T1000 (cell line): Measurements from ENCODE around the gene REEP6.
"Not testable (repeated sequence)": the region's sequence is repeated elsewhere in the genome, so short reads cannot be mapped to it uniquely, and the experiment has no call there.

Experiments
- DNase-seq: peaks from one replicate; lab custom pipeline; 2025; ENCODE audit warnings: mixed read lengths; lab: John Stamatoyannopoulos, UW

The REEP6 gene

GRCh38 chr19:1524287-1524971, 33.4 kb downstream of the REEP6 start:
- DNase-seq = no peak

- no peak for DNase-seq
Measured at GRCh38 chr19:1524972-1525325, 34.0 kb downstream of the REEP6 start.

DNA sequence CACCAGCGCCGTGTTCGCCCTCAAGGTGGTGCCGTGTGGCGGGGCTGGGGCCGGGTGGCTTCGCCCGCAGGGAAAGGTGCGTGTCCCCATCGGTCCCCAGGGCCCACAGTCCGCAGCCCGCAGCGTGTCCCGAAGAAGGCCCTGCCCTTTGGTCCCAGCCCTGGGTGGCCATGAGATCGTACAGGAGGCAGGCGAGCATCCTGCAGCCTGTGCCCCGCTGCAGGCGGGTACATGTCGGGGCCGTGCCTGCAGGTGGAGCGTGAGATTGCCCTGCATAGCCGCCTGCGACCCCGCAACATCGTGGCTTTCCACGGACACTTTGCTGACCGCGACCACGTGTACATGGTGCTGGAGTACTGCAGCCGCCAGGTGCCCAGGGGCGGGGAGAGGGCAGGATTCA, 34.4 kb downstream of the REEP6 start:
- DNase-seq = no peak

DNA sequence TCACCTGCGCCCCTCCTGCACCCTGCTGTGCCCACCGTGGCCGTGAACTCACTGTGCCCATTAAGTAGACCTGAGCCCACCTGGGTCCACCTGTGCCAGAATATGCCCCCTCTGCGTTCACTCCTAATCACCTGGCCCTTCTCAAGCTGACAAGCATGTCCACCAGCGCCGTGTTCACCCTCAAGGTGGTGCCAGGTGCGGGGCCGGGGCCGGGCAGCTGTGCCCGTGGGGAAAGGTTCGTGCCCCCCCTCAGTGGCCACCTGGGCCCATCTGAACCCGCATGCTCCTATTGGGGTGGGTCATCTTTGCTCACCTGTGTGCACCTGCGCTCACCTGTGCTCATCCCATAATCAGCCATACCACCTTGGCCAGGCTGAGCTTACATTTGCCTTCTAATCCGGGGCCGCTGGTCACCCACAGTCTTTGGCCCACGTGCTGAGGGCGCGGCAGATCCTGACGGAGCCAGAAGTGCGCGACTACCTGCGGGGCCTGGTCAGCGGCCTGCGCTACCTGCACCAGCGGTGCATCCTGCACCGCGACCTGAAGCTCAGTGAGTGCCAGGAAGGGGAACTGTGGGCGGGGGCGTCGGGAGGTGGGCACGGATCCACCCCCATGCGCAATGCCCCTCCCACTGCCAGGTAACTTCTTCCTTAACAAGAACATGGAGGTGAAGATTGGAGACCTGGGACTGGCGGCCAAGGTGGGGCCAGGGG, 35.2 kb downstream of the REEP6 start:
- no peak for DNase-seq

DNA sequence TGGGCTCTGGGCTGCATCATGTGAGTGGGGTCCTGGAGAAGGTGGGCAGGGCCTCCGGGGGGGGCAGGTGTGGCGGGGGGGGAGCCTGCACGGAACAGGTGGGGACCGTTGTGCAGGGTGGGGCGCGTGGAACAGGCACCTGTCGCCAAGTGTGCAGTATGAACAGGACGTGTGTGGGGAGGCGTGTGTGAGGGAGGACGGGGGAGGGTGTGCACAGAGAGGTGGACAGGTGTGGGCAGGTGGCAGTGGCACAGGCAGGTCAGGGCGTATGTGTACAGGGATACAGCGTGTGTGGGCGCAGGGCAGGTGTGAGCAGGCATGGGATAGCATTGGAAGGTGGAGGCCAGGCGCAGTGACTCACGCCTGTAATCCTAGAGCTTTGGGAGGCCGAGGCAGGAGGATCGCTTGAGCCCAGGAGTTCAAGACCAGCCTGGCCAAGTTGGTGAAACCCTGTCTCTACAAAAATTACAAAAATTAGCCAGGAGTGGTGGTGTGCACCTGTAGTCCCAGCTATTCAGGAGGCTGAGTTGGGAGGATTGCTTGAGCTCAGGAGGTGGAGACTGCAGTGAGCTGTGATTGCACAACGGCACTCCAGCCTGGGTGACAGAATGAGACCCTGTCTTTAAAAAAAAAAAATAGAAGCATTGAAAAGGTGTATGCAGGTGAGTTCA, 36.1 kb downstream of the REEP6 start:
- DNase-seq = no peak

DNA sequence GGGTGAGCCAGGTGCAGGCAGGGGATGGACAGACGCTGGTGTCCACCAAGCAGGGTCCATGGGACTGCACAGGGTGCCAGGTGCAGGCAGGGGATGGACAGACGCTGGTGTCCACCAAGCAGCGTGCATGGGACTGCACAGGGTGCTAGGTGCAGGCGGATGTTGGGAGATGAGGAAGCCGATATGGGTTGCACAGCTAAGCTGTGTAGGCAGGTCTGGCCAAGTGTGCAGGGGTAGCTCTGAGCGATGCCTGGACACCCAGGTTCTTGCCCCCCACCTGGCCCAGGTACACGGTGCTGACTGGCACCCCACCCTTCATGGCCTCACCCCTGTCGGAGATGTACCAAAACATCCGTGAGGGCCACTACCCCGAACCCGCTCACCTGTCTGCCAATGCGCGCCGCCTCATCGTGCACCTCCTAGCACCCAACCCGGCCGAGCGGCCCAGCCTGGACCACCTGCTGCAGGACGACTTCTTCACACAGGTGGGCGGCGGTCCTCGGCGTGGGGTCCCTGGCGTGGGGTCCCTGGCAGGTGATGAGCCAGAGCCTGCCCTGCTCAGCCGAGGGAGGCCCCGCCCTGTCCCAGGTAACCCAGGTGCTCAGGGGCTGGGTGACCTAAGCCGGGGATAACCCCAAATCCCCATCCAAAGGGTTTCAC, 36.8 kb downstream of the REEP6 start:
- no peak for DNase-seq

DNA sequence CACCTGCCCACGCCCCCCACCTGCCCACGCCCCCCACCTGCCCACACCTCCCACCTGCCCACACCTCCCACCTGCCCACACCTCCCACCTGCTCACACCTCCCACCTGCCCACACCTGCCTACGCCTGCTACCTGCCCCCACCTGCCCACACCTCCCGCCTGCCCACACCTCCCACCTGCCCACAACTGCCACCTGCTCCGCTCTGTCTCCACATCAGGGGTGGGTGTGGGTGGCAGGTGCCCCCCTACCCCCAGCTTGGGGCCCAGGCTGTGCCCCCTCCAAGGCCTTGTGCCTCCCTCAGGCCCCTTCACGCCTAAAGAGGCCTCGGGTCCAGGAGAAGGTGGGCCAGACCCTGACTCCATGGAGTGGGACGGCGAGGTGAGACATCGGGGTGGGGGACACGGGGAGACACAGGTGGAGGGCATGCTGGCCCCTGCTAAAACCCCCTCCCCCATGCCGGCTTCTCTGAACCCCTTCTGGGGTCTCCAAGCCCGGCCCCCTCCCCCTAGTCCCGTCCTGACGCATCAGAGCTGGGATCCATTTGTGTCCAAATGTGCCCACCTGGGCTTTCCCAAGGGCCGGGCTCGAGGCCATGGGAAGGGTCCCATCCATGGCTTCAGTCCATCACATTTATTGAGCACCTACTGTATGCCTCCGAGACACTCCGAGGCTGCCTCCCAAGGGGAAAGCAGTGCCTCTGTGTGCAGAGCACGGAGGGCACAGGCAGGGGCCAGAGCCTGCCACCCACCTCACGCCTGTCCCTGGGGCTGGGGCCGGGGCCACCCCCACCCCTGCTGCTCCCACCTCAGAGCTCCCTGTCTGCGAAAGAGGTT, 37.8 kb downstream of the REEP6 start:
- no peak for DNase-seq

GRCh38 chr19:1529430-1529816, 38.4 kb downstream of the REEP6 start:
- DNase-seq = no peak

GRCh38 chr19:1530856-1531255, 39.9 kb downstream of the REEP6 start:
- not testable (repeated sequence) for DNase-seq

- no peak for DNase-seq
Measured at GRCh38 chr19:1531587-1531986, 40.6 kb downstream of the REEP6 start.

DNA sequence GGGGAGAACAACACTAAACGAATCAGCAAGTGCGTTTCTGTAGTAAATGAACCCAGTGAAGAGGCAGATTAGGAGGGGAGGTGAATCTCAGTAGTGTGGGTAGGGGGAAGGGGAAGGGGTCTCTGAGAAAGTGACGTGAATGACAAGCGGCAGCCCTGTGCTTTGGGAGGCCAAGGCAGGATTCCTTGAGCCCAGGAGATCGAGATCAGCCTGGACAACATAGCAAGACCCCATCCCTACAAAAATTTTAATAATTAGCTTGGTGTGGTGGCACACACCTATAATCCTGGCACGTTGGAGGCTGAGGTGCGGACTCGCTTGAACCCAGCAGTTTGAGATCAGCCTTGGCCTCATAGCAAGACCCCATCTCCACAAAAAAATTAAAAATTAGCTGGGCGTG, 41.0 kb downstream of the REEP6 start:
- no peak for DNase-seq

- no peak for DNase-seq
Measured at GRCh38 chr19:1533510-1534150, 42.6 kb downstream of the REEP6 start.

DNA sequence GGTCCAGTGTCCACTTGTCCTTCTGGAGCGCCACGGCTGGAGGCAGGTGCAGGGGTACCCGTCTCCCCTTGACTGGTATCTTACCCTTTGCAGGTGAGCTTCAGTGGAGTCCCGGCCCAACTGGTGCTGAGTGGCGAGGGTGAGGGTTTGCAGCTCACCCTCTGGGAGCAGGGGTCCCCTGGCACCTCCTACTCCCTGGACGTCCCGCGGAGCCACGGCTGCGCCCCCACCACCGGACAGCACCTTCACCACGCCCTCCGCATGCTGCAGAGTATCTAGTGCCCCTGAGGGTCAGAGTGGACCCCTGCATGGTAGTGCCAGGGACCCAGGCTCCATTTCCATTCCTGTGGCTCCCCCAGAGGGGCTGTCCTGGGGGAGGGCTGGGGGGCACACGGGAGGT, 44.0 kb downstream of the REEP6 start:
- DNase-seq = no peak

DNA sequence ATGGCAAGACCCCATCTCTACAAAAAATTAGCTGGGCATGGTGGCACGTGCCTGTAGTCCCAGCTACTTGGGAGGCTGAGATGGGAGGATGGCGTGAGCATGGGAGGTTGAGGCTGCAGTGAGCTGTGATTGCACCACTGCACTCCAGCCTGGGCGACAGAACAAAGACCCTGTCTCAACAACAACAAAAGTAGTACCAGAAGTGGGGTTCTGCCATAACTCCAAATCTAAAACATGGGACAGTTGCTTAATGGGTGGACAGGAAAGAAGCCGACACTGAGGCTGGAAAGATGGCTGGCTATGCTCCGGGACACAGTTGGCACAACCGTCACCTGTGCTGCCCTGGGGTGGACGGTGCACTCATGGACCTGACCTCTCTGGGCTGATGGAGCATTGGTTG, 44.7 kb downstream of the REEP6 start:
- DNase-seq = not testable (repeated sequence)

DNA sequence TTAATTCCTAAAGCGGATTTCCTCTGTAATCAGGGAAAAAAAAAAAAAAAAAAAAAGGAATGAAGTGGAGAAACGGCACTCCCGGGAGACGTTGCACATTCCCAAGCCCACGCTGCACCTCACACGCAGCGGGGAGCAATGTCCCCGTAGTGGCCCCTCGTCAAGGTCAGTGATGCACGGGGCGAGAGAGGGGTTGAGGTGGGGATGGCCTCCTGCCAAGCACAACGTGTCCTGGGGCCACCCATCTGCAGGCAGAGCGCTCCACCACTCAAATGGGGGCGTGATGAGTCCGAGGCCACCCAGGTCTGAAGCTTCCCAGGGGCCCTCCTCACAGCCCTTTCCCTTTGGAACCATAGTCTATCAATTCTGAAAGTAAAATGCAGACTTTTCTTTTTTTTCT, 48.0 kb downstream of the REEP6 start:
- no peak for DNase-seq

DNA sequence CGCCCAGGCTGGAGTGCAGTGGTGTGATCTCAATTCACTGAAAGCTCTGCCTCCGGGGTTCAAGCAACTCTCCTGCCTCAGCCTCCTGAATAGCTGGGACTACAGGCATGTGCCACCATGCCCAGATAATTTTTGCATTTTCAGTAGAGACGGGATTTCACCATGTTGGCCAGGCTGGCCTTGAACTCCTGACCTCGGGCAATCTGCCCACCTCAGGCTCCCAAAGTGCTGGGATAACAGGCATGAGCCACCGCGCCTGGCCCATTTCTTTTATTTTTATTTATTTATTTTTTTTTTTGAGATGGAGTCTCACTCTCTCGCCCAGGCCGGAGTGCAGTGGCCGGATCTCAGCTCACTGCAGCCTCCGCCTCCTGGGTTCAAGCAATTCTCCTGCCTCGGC, 48.8 kb downstream of the REEP6 start:
- DNase-seq = not testable (repeated sequence)

- no peak for DNase-seq
Measured at GRCh38 chr19:1540365-1540925, 49.5 kb downstream of the REEP6 start.
